ENCODE results near the gene PHF19. TPM values are rescaled to one million over a fixed set of nuclear protein-coding genes. Genes with fewer than 3 reads are reported as not detected.

The PHF19 gene
- total RNA-seq (2022) = 75.9 and 76.3 TPM in 2 replicates
- percentile 58 among the genes with signal in this experiment for Bru-seq, nascent RNA
- BruChase-seq, experiment 1, labeled RNA remaining after a 2-hour chase = percentile 55 among the genes with signal in this experiment
- BruChase-seq, experiment 2, labeled RNA remaining after a 6-hour chase = percentile 63 among the genes with signal in this experiment
- long read RNA-seq, full-length matches to known transcripts = 43 of 49 reads
- long read RNA-seq, partial matches to known transcripts = 3 of 49 reads
- long read RNA-seq, other reads (novel, unspliced or antisense) = 3 of 49 reads

DNA sequence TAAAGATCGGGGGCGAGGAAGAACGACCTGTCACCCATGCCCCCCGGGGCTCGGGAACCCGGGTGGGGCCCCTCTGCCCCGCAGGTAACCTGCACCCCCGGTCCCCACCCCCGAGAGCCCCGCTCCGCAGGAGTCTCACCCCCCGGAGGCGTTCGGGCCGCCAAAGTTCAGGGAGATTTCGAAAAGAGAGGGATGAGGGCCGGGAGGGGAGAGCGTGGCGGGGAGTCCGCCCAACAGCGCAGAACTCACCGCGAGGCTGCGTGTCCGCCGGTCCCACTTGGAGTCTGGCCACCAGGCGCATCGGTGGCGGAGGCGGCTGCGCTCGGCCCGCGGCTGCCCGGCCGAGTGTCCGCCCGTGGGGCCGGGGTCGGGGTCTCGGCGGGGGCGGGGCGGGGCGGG, at the start of gene PHF19:
PHF19 (minus strand) TSS at position 347 of the 399 bp plus-strand sequence. CDS start 2,447 bp downstream, outside the sequence.
- Mint-ChIP-seq H3K4me3 (ENCODE audit: unreplicated experiment) (peak within 1 kb of the TSS; percentile 86), H3K9me3 (ENCODE audit: unreplicated experiment) (no peaks in the 10 kb centered on the region), H3K27me3 (ENCODE audit: insufficient read depth, unreplicated experiment) (peaks cover 2% of the 10 kb centered on the region), H3K27ac (ENCODE audit: unreplicated experiment) (peak within 1 kb of the TSS; percentile 67), H3K36me3 (ENCODE audit: insufficient read depth, unreplicated experiment) (peaks cover 31% of the 10 kb centered on the region), H3K4me1 (ENCODE audit: low read depth, unreplicated experiment) (peaks cover 42% of the 10 kb centered on the region)
- H3K27me3 ChIP-seq (replicated peaks; ENCODE audit: control insufficient read depth, insufficient read depth, low read length) = no peaks in the 10 kb centered on the region
- H3K4me3 ChIP-seq (ENCODE audit: low read depth, low read length) = peak within 1 kb of the TSS; percentile 96
- DNase-seq = peak in 1 of 2 experiments; percentile 55
- intact Hi-C loops (cut with micrococcal nuclease; ENCODE audit: unreplicated experiment) = loop anchor here (2.0 kb wide), 1 partner anchor 60 kb away; no protein-coding TSS in a partner anchor
- BruUV-seq (replicated peaks) = TSS peak; percentile 69
- ChIA-PET CTCF (no interaction called here), POLR2A (no interaction called here)
- no peaks in the 10 kb centered on the region; the same call in 1 of the 2 replicates for H3K36me3 ChIP-seq (ENCODE audit: control insufficient read depth, insufficient read depth, low read length)
- peaks cover 40% of the 10 kb centered on the region for H3K4me1 ChIP-seq
- H3K9me3 ChIP-seq = no peaks in the 10 kb centered on the region
- TF ChIP-seq, protein P1, sequence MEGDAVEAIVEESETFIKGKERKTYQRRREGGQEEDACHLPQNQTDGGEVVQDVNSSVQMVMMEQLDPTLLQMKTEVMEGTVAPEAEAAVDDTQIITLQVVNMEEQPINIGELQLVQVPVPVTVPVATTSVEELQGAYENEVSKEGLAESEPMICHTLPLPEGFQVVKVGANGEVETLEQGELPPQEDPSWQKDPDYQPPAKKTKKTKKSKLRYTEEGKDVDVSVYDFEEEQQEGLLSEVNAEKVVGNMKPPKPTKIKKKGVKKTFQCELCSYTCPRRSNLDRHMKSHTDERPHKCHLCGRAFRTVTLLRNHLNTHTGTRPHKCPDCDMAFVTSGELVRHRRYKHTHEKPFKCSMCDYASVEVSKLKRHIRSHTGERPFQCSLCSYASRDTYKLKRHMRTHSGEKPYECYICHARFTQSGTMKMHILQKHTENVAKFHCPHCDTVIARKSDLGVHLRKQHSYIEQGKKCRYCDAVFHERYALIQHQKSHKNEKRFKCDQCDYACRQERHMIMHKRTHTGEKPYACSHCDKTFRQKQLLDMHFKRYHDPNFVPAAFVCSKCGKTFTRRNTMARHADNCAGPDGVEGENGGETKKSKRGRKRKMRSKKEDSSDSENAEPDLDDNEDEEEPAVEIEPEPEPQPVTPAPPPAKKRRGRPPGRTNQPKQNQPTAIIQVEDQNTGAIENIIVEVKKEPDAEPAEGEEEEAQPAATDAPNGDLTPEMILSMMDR (IDR thresholded peaks at IDR 0.05; ENCODE audit: insufficient read depth in 1 of 2, low read depth in 1 of 2, low read length in 1 of 2, severe bottlenecking in 1 of 2, unreplicated experiment in 1 of 2) = no peak

DNA sequence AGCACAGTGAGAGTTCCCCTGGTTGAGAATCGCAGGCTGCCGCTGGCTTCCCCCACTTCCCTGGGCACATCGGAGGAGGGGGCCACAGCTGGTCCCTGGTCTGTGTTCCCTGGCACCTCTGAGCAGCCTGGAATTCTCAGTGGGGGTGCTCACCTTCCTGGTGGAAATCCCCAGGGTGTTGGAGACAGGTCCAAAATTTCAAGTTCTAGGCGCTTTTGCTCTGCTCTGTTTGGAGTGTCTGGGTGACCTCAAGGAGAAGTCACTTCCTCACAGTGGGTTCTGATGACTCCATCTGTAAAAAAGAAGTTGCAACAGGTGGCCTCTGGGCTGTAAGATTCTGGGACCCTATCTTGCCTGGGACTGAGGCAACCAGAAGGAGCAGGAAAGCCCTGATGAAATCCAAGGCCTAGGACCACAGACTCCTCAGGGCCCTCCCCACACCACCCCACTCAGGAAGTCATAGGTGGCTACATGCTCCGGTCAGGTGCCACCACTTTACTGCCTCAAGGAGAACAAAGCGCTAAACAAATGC, 49.5 kb upstream of the PHF19 start, which contains the start of gene TRAF1:
TRAF1 (minus strand) TSS at position 400 of the 532 bp plus-strand sequence. CDS start 721 bp downstream, outside the sequence.
- DNase-seq = no peak
- Mint-ChIP-seq H3K27me3 (ENCODE audit: insufficient read depth, unreplicated experiment) (no peaks in the 10 kb centered on the region), H3K27ac (ENCODE audit: unreplicated experiment) (no peak within 1 kb of the TSS), H3K4me1 (ENCODE audit: low read depth, unreplicated experiment) (peaks cover 7% of the 10 kb centered on the region), H3K4me3 (ENCODE audit: unreplicated experiment) (no peak within 1 kb of the TSS), H3K9me3 (ENCODE audit: unreplicated experiment) (no peaks in the 10 kb centered on the region), H3K36me3 (ENCODE audit: insufficient read depth, unreplicated experiment) (no peaks in the 10 kb centered on the region)
- TF ChIP-seq, protein P1 (IDR thresholded peaks at IDR 0.05; ENCODE audit: insufficient read depth in 1 of 2, low read depth in 1 of 2, low read length in 1 of 2, severe bottlenecking in 1 of 2, unreplicated experiment in 1 of 2) = no peak
- BruUV-seq (replicated peaks) = no TSS peak
- intact Hi-C loops (cut with micrococcal nuclease; ENCODE audit: unreplicated experiment) = no loop called here
- no peaks in the 10 kb centered on the region for H3K27me3 ChIP-seq (replicated peaks; ENCODE audit: control insufficient read depth, insufficient read depth, low read length)
- ChIA-PET POLR2A (no interaction called here), CTCF (no interaction called here)
- H3K4me1 ChIP-seq = peaks cover 5% of the 10 kb centered on the region; the same call in 1 of the 2 replicates
- no peaks in the 10 kb centered on the region for H3K36me3 ChIP-seq (ENCODE audit: control insufficient read depth, insufficient read depth, low read length)
- no peaks in the 10 kb centered on the region for H3K9me3 ChIP-seq
- H3K4me3 ChIP-seq (ENCODE audit: low read depth, low read length) = no peak within 1 kb of the TSS

DNA sequence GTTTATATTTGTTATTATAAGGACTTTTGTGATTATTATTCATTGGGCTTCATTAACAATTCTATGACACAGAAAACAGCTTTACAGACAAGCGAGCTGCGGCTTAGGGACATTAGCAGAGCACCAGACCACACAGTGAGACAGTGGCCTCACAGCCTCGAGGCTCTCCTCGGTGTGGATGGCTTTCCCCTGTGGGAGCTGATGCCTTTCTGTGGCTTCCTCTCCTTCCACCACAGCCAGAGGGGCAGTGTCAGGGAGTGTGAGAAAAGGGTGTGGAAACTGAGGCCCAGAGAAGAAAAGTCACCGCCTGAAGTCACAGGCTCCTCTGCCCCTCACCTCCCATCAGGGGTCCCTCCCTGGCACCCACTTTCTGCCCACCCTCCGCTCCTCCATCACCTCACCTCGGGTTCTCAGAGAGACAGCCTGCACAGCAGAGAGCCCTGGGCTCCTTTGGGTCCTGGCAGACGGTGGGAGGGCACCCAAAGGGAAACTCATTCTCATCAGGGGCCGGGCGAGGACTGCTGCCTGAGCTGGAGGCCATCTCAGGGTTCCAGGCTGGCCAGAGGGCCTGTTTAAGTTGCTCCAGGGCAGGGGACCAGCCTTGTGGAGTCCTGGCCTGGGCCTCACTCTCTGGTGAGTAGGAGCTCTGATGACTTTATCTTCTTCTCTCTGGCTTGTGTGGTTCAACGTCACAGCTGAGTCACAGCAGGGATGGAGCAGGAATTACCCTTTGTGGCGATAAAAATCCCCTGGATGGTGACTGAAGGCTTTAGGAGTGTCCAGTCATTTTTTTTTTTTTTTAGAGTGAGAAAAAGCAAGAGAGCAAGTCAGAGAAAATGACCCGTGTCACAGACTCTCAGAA, 48.8 kb upstream of the PHF19 start:
- CTCF ChIA-PET = interaction anchor here (1.7 kb wide), 1 partner anchor 8 kb away, joined by 5 read pairs; no protein-coding TSS in a partner anchor
- TF ChIP-seq, protein P1 (IDR thresholded peaks at IDR 0.05; ENCODE audit: insufficient read depth in 1 of 2, low read depth in 1 of 2, low read length in 1 of 2, severe bottlenecking in 1 of 2, unreplicated experiment in 1 of 2) = no peak
- H3K4me3 Mint-ChIP-seq (ENCODE audit: unreplicated experiment) = no peak overlapping the region
- POLR2A ChIA-PET = no interaction called here
- no peak for DNase-seq
- peaks cover 7% of the 10 kb centered on the region for H3K4me1 Mint-ChIP-seq (ENCODE audit: low read depth, unreplicated experiment)
- intact Hi-C loops (cut with micrococcal nuclease; ENCODE audit: unreplicated experiment) = no loop called here
- no peak overlapping the region for H3K27ac Mint-ChIP-seq (ENCODE audit: unreplicated experiment)
- no peaks in the 10 kb centered on the region for H3K27me3 ChIP-seq (replicated peaks; ENCODE audit: control insufficient read depth, insufficient read depth, low read length)
- no peaks in the 10 kb centered on the region for H3K9me3 ChIP-seq
- no peaks in the 10 kb centered on the region for H3K36me3 Mint-ChIP-seq (ENCODE audit: insufficient read depth, unreplicated experiment)
- H3K36me3 ChIP-seq (ENCODE audit: control insufficient read depth, insufficient read depth, low read length) = no peaks in the 10 kb centered on the region
- H3K27me3 Mint-ChIP-seq (ENCODE audit: insufficient read depth, unreplicated experiment) = no peaks in the 10 kb centered on the region
- BruUV-seq (replicated peaks) = no TSS peak
- peaks cover 5% of the 10 kb centered on the region; the same call in 1 of the 2 replicates for H3K4me1 ChIP-seq
- no peak overlapping the region for H3K4me3 ChIP-seq (ENCODE audit: low read depth, low read length)
- no peaks in the 10 kb centered on the region for H3K9me3 Mint-ChIP-seq (ENCODE audit: unreplicated experiment)

All from Caco-2 (cell line).